Ectodermal cell (in vitro differentiated cells): ENCODE results near the gene RTP4. TPM values are rescaled to one million over a fixed set of nuclear protein-coding genes. Genes with fewer than 3 reads are reported as not detected.

Experiments
- H3K27ac ChIP-seq: 2 replicates; pipeline ENCODE4 v1.7.0; 2013; ENCODE audit warnings: mild to moderate bottlenecking, low read depth, low read length; ENCODE audit not compliant: insufficient read depth, poor library complexity, severe bottlenecking
- H3K27me3 ChIP-seq: 2 replicates; pipeline ENCODE4 v1.7.0; 2013; ENCODE audit warnings: mild to moderate bottlenecking, low read length; ENCODE audit not compliant: insufficient read depth, control insufficient read depth, poor library complexity, severe bottlenecking
- H3K36me3 ChIP-seq: one replicate; pipeline ENCODE4 v1.7.0; 2013; ENCODE audit warnings: low read length; ENCODE audit not compliant: control insufficient read depth, insufficient read depth
- H3K4me1 ChIP-seq: one replicate; pipeline ENCODE4 v1.7.0; 2013; ENCODE audit warnings: low read length; ENCODE audit not compliant: control insufficient read depth, insufficient read depth
- H3K4me3 ChIP-seq: 2 replicates; pipeline ENCODE4 v1.7.0; 2013; ENCODE audit warnings: low read depth, low read length, control low read depth; ENCODE audit not compliant: insufficient read depth
- H3K9me3 ChIP-seq: 2 replicates; pipeline ENCODE4 v1.7.0; 2013; ENCODE audit warnings: mild to moderate bottlenecking, low read length, moderate library complexity; ENCODE audit not compliant: control insufficient read depth
- whole genome bisulfite sequencing, 2 experiments: methylation state at CpG; one replicate each; pipeline ENCODE4 v1.1.7; 2013; ENCODE audit warnings: missing lambda C conversion rate in 2 of 2; 5-methylcytosine and 5-hydroxymethylcytosine counted together
- polyA plus RNA-seq, 4 experiments: library from polyadenylated mRNA; stranded (reverse); fragments of 50-300 nt; gene quantifications; one replicate each; pipeline ENCODE4 v1.2.3, GENCODE V29; 2013

The RTP4 gene, protein sequence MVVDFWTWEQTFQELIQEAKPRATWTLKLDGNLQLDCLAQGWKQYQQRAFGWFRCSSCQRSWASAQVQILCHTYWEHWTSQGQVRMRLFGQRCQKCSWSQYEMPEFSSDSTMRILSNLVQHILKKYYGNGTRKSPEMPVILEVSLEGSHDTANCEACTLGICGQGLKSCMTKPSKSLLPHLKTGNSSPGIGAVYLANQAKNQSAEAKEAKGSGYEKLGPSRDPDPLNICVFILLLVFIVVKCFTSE
- not detected for polyA plus RNA-seq (2013, experiment 1 of 4)
- polyA plus RNA-seq (2013, experiment 2 of 4), result not detected
- not detected for polyA plus RNA-seq (2013, experiment 3 of 4)
- not detected for polyA plus RNA-seq (2013, experiment 4 of 4)

DNA sequence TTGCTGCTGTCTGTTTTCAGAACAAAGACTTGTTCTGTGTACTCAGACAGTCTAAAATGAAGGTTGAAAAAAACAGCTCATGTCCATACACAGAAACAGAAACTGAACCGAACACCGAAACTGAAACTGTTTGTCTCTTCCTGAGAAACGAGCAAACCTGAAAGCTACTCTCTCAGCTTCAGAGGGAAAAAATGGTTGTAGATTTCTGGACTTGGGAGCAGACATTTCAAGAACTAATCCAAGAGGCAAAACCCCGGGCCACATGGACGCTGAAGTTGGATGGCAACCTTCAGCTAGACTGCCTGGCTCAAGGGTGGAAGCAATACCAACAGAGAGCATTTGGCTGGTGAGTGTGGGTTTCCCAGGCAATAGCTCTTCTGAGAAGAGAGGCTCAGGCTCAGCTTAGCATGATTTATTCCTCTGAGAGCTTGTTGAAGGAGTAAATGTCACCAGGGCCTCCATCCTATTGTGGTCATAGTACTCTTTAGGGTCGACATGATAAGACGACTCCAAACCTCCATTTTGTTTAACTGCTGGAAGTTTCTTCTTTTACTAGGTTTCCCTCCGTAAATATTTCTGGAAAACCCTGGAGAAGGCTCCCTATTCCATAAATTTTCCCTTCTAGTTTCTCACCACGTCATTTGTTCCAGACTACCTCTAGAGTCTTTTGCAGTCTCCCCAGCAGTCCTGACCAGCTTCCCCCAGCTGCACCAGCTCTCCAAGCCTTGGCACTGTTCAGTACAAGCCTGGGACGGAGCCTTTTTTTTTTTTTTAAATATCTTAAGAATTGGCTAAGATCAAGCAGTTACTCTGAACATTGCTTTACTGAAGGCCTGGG is at the start of gene RTP4:
RTP4 (plus strand) TSS at position 135 of the 838 bp plus-strand sequence; CDS start at position 192, 57 bp downstream.
- Histone ChIP-seq H3K4me1 (no peaks in the 10 kb centered on the region), H3K4me3 (no peak within 1 kb of the TSS), H3K36me3 (no peaks in the 10 kb centered on the region), H3K9me3 (no peaks in the 10 kb centered on the region), H3K27ac (no peak within 1 kb of the TSS), H3K27me3 (no peaks in the 10 kb centered on the region)
- 94% methylated on average over 9 to 10 of the region's 10 CpGs for WGBS, 2 experiments

DNA sequence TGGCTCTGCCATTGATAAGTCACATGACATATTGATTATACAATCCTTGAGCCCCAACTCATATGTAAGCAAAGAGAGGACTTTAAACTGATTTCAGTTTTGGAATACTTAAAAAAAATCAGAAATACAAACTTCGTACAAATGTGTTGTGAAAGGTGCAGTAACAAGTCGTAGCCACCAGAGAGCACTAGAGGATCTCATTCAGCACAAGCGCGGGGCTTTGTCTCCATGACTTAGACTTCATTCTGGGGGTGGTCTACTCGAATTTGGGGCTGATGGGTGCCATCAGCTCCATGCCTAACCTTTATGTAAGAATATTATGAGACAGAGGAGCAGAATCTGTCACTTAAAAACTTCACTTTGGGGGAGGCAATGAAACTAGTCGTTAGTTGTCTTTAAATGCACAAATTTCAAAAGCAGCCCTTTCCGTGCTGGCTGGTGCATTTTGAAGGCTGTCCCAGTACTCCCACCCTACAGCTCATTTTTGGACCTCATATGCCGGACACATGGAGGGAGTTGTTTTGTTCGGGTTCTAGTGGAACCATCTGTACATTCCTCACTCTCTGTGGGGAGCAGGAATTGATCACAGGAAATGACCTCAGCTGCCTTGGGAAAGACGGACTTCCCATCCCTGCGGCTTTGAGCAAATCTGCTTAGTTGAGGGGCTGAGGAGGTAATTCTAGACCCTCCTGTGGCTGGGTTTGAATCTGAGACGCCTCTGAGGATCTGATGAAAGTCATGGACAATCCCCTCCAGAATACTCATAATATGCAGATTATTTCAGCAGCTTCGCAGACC is 49.2 kb upstream of the RTP4 start:
- no peaks in the 10 kb centered on the region for H3K4me1 ChIP-seq
- WGBS, 2 experiments, result 43 to 45% methylated on average over 13 of the region's 13 CpGs
- H3K27ac ChIP-seq, result no peak overlapping the region
- H3K4me3 ChIP-seq, result no peak overlapping the region
- H3K36me3 ChIP-seq, result no peaks in the 10 kb centered on the region
- H3K9me3 ChIP-seq, result no peaks in the 10 kb centered on the region
- no peaks in the 10 kb centered on the region for H3K27me3 ChIP-seq

DNA sequence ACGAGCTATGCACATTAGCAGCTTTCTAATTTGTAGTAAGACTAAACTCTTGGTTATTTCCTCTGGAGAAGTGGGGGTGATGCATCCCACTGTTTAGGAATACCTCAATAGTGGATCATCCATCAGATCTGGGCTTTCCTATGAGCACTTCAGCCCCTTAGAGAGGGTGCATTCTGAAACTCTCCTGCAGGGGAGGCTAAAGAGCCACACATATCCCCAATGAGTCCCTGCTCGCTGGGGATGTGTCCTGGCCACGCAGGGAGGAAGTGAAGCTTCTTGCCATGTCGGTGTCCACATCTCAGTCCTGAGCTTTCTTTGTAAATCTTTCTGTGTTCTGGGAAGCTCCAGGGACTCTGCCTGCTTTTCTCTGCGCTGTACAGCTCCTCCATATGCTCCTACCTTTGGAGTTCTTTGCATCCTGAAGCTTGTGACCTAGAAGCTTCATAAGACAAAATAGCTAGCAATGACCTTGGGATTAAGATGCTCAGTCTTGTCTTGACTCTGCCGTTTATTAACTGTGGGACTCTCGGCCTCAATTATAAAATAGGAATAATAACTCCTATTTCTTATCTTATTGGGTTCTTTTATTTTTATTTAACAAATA is 48.4 kb upstream of the RTP4 start:
- no peak overlapping the region for H3K4me3 ChIP-seq

DNA sequence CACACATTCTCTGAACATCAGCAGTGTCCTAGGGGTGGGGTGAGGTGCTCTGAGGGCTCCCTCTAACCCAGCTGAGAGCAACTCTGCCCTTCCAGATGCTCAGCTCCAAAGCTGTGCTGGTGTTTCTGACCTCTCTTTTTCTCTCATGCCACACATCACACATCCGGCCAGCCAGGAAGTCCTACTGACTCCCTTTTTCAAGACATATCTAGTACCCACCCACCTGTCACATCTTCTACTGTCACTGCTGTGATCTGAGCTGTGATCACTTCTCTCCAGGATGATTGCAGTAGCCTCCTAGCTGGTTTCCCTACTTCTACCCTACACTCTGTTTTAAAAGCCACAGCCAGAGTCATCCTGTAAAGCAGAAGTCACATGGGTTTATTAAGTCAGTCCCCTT is 46.4 kb upstream of the RTP4 start:
- Histone ChIP-seq H3K27ac (no peak overlapping the region), H3K27me3 (no peaks in the 10 kb centered on the region), H3K9me3 (no peaks in the 10 kb centered on the region), H3K4me1 (no peaks in the 10 kb centered on the region), H3K4me3 (no peak overlapping the region), H3K36me3 (no peaks in the 10 kb centered on the region)
- WGBS, 2 experiments, result 83 to 91% methylated on average over 1 of the region's 1 CpG

More for the DNA sequence above, 48.4 kb upstream of the RTP4 start:
- Histone ChIP-seq H3K4me1 (no peaks in the 10 kb centered on the region), H3K9me3 (no peaks in the 10 kb centered on the region), H3K36me3 (no peaks in the 10 kb centered on the region), H3K27ac (no peak overlapping the region), H3K27me3 (no peaks in the 10 kb centered on the region)
- WGBS, 2 experiments, result 34 to 35% methylated on average over 6 of the region's 7 CpGs

DNA sequence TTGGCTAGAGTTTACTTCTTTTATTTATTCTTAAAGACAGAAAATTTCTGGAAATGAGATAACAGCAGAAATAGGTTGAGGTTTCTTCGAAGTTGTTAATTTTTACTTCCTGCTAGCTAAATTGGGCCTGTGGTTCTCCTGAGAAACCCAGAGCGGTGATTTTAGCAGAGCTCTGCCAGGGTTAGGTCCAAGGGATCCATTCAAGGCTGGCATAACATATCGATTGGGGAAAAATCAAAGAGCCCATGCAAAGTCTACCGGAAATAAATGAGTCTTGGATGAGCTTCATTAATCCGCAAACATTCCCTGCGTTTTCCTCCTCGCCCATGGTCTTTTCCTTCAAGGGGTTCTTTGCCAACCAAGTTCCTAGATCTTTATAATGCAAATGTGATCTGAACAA is 45.9 kb upstream of the RTP4 start:
- no peaks in the 10 kb centered on the region for H3K4me1 ChIP-seq
- H3K36me3 ChIP-seq, result no peaks in the 10 kb centered on the region
- H3K9me3 ChIP-seq, result no peaks in the 10 kb centered on the region
- no peaks in the 10 kb centered on the region for H3K27me3 ChIP-seq
- 92 to 94% methylated on average over 7 of the region's 7 CpGs for WGBS, 2 experiments
- H3K27ac ChIP-seq, result no peak overlapping the region
- H3K4me3 ChIP-seq, result no peak overlapping the region

DNA sequence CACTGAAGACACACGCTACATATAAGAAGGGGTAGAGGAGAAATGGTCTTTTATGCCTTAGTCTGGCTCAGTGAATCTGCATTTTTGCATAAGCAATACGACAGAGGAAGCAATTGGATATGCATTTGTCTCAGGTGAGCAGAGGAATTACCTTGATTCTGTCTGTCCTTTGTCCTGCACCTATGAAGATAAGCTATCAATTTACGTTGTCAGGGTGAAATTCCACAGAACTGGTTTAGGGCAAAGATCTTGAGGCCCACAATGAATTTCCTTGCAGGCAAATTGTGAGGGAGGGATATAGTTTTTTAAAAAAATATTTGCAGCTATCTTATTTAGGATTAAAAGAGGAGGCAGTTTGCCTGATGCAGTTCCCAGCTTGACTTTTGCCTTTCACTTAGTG is 45.1 kb upstream of the RTP4 start:
- H3K4me3 ChIP-seq, result no peak overlapping the region
- no peaks in the 10 kb centered on the region for H3K27me3 ChIP-seq
- WGBS, 2 experiments, result 91 to 96% methylated on average over 3 of the region's 3 CpGs
- H3K27ac ChIP-seq, result no peak overlapping the region
- no peaks in the 10 kb centered on the region for H3K9me3 ChIP-seq
- no peaks in the 10 kb centered on the region for H3K4me1 ChIP-seq
- H3K36me3 ChIP-seq, result no peaks in the 10 kb centered on the region

DNA sequence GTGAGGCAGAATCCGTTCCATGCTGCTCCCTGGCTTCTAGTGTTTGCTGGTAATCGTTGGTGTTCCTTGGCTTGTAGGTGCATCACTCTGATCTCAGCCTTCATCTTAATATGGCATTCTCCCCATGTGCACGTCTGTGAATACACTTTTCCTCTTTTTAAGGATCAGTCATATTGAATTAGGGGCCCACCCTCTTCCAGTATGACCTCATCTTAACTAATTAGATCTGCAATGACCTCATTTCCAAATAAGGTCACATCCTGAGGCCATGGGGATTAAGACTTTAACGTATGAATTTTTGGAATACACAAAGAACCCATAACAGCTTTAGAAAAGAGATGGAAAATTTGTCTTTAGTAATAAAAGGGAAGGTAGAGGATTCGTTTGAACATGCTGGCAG is 42.6 kb upstream of the RTP4 start:
- 91 to 93% methylated on average over 4 to 5 of the region's 5 CpGs for WGBS, 2 experiments
- no peaks in the 10 kb centered on the region for H3K36me3 ChIP-seq
- H3K27ac ChIP-seq, result no peak overlapping the region
- H3K4me3 ChIP-seq, result no peak overlapping the region
- H3K27me3 ChIP-seq, result no peaks in the 10 kb centered on the region
- H3K9me3 ChIP-seq, result no peaks in the 10 kb centered on the region
- no peaks in the 10 kb centered on the region for H3K4me1 ChIP-seq

DNA sequence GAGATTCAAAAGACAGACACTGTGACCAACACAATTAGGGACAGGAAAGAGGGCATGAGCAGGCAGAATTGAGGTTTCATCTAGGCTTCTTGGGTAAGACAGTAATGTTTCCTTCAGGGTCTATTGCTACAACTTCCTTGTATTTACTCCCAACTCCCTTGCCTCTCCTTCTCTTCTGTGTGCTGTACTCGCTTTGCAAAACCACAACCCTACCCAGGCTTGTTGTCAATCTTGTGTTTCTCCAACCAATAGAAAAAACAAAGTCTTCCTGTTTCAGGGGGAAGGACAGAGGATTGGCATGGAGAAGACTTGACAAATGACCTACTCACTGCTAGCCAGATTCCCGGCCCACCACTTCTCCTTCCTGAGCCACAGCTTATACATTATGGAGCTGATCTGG is 40.3 kb upstream of the RTP4 start:
- H3K4me1 ChIP-seq, result peaks cover 3% of the 10 kb centered on the region
- WGBS, 2 experiments, result 85 to 100% methylated on average over 2 of the region's 2 CpGs
- H3K36me3 ChIP-seq, result no peaks in the 10 kb centered on the region
- H3K4me3 ChIP-seq, result no peak overlapping the region
- H3K27me3 ChIP-seq, result no peaks in the 10 kb centered on the region
- H3K9me3 ChIP-seq, result no peaks in the 10 kb centered on the region
- H3K27ac ChIP-seq, result no peak overlapping the region

DNA sequence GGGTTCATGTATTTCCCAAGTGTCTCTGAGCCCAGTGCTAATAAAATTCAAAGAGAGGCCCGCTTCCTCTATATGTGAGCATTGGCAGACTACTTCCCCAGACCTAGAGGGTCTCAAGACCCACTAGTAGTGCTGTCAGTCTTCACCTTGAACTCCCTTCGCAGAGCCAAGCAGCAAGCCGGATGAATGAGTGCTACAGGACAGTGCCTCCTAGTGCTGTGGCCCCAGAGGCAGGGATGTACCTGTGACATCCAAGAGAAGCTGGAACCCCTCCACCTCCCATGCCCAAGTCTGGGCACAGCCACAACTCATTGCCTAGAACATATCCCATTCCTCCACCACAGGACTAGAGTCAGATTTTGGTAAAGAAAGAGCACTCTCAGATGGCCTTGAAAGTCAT is 39.5 kb upstream of the RTP4 start:
- WGBS, 2 experiments, result 94 to 95% methylated on average over 3 of the region's 3 CpGs
- no peaks in the 10 kb centered on the region for H3K27me3 ChIP-seq
- H3K4me1 ChIP-seq, result peaks cover 6% of the 10 kb centered on the region

More for the DNA sequence above, 39.5 kb upstream of the RTP4 start:
- H3K27ac ChIP-seq, result no peak overlapping the region
- H3K9me3 ChIP-seq, result no peaks in the 10 kb centered on the region
- no peak overlapping the region for H3K4me3 ChIP-seq
- no peaks in the 10 kb centered on the region for H3K36me3 ChIP-seq
